NCI-H2029 (cell line): ENCODE measurements around the gene PPP1R13B.

Experiments used
- DNase-seq: peaks from one replicate; lab custom pipeline; 2025; lab: John Stamatoyannopoulos, UW

The PPP1R13B gene

DNA sequence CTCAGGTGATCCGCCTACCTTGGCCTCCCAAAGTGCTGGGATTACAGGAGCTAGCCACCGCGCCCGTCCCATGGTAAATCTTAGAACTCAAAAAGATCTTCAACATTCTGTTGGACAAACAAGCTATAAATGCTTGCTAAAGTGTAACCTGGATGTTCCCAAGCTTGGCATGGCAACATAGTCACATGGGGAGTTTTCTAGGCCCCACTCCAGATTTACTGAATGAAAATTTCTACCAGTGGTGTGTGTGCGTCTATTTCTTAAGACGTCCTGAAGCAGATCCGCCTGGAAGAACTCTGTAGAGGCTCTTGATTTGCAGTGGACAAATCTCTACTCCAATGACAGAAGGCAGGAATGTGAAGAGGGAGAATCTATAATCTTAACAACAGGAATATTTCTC lies 71.9 kb downstream of the PPP1R13B start:
- DNase-seq = no peak

DNA sequence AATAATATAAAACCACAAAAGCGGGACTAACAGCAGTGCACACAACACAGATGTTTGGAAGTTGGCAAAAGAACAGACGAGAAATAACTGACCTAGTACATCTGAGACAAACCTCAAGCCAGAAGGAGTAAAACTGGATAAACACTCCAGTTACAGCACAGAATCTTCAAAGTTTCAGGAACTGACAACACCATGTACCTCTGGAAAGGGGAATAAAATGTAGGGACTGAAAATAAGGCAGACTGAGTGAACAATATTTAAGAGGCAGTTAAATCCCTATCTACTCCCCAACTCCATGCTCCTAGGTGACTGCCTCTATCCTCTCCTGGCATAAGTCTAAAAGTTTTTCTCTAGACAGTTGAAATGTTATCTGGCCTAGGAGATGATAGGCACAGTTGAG lies 73.9 kb downstream of the PPP1R13B start:
- no peak for DNase-seq

DNA sequence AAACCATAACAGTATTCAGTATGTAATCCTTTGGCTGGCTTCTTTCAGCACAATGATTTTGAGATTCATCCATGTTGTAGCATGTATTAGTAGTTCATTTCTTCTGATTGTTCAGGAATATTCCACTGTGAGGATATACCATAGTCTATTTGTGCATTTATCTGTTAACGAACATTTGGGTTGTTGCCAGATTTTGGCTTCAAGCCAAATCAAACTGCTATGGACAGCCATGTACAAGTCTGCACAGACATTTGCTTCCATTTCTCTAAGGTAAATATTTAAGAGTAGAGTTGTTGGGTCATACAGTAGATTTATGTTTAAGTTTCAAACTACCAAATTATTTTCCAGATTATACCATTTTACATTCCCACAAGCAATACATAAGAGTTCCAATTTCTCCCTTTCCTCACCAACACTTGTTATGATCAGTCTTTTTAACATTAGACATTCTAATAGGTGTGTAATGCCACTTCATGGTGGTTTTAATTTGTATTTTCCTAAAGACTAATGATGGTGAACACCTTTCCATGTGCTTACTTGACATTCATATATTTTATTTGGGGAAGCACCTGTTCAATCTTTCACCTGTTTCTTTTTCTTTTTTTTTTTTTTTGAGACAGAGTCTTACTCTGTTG lies 75.2 kb downstream of the PPP1R13B start:
- DNase-seq = no peak

DNA sequence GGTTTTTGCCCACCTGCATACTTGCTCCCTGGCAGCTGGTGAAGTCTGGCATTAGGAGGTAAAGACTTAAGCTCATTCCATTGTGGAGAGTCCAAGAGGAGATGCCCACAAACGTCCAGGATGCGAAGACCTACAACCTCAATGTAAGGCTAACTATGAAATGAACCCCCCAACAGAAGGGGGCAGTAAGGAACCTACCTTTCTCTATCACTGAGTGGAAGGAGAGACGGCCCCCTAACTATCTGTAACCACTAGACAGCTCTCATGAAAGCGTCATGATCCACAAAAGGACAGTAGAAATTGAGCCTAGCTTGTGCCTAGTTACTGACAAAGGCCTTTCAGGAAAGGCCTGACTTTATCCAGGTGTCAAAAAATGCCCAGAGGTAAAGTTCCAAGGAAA lies 76.5 kb downstream of the PPP1R13B start:
- DNase-seq = no peak

DNA sequence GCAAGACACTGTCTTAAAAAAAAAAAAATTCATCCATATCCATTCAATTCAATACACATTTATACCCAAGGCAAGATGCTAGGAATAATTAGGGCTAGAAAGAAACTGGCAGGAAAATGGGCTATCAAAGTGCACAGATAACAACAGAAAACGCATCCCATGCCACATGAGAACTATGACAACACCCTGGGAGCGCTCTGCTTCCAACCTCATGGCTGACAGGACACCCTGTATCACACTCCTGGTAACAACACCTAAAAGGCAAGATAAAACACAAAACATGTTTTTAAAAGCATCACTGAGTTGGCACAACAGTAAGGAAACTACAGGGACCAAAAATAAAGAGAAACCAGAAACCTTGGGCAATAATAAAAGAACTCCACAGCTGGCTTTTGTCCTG lies 76.9 kb downstream of the PPP1R13B start:
- DNase-seq = no peak

DNA sequence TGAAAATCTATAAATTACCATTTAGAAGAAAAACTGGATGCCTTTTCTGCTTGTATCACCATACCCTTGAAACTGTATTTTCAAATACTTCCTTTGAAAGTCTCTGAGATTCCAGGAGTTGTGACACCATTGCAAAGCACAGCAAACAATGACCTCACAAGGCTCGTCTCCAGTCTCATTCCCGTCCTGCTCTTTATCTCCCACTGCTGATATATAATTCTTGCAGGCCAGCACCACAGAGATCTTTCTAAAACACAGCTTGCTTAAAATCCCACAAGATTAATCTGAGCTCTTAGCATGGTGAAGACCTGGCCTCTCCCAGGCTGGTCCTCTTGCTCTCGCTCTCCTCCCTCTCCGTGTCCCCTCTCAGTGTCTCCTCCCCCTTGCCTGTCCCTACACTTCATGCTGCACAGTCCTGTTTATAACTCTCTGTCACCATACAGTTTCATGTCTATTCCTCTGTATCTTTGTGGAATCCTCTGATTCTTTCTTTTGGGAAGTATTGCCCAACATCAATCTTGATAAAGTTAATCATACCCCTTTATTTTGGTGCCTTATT lies 80.0 kb downstream of the PPP1R13B start:
- no peak for DNase-seq

DNA sequence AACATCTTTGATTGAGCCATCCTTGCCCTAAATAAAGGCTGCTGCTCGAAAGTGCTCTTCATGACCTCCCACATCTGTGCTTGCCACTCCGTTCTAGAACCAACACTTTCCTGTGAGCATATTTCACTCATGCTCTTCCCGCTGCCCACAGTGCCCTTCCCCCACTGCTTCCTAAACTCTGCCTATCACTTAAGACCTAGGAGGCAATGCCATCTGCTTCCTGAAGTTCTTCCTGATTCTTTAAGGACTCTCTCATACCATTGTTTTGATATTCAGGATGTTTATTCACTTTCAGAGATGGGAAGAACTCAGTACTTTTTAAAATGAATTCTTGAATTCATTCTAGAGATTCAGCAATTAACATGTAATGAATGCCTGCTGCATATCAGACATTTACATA lies 81.8 kb downstream of the PPP1R13B start:
- no peak for DNase-seq

DNA sequence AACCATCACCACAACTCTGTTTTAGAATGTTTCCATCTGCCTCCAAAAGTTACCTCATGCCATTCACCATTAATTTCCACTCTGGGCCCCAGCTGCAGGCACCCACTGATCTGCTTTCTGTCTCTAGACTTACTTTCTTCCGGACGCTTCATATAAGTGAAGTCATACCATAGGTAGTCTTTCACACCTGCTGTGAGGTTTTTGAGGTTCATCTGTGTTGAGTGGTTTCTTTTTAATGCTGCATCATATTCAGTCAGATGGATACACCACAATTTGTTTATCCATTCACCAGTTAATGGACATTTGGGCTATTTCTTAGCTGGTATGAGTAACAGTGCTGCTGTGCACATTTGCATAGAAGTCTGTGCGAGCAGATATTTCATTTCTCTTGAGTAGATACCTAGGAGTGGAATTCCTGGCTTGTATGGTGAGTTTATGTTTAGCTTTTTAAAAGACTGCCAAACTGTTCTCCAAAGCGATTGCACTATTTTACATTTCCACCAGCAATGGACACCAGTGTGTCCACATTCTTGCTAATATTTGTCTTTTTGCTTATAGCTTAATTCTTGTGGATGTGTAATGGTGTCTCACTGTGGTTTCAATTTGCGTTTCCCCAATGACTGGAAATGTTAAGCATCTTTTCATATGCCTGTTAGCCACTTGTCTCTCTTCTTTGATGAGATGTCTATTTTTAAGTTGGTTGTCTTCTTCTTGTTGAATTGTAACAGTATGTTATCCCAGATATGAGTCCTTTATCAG lies 83.5 kb downstream of the PPP1R13B start:
- no peak for DNase-seq

DNA sequence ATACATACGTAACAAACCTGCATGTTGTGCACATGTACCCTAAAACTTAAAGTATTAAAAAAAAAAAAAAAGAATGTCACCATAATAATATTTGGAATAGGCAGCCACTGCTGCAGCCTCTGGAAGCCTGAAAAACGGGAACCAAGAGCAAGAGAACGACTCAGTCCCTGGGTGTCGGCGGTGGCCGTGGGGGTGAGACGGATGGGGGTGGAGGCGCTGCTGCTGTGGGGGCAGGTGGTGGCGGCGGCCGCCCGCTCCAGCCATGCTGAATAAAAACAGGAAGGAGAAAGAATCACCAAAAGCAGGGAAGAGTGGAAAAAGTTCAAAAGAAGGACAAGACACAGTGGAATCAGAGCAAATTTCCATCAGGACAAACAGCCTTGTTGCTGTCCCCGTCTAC lies 84.8 kb downstream of the PPP1R13B start:
- DNase-seq = no peak

DNA sequence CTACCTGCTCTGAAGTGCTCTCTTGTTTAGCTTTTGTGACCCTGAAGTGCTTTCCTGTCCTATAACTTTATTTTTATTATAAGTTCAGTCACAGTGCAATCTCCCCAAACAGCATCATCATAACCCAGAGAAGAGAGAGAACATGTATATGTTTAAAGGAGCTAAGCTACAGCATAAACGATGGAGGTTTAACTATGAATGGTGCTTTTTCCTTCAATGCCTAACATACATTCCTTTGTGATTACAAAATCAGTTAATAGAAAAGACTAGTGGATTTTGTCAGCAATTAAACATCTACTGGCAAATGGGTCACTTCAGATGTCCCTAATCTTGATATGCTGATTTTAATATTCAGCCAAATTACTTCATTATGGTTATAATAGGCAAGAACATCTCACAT lies 85.3 kb downstream of the PPP1R13B start:
- DNase-seq = no peak

DNA sequence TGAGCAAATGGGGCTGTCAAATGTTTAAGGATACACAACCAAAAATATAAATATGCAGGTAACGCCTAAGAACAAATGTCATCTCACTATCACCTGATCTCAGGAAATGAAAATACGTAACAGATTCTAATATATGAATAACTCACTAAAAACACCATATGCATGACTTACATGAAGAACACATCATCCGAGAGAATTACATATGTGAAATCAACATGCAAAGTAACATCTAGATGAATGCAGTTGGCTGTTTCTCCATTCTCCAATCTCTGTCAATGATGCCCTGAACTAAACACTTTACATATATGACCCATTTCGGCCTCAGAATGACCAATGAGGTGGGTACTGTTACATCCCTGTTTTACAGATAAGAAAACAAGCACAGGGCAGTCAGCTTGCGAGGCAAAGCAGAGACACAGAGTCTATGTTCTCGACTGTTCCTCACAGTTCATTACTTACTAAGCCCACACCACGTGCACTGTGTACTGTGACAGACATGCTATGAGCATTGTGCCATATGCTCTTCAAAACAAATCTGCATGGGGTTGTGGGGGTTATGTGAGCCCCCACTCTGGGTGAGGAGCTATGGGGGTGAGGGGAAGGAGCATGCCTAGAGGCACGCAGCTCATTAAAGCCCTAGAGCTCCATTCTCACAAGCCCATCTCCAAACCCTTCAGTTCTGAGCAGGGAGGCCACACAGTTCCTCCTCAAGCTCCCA lies 89.2 kb downstream of the PPP1R13B start:
- no peak for DNase-seq

DNA sequence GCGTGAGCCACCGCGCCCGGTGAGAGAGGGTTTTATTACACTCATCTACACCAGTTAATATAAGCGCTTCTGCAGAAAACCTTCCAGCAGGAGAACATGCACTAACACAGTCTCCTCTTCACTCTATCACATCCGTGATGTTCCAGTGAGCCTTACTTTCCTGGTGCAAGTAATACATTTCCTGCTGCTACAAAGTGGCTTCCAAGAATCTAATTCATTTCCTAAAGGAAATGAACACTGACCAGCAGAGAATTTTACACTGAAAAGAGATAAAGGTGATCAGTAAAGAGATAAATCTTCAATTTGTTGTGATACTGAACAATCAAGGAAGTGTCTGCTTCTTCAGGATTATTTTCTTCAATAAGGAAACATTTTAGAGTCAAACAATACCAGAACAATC lies 92.3 kb downstream of the PPP1R13B start:
- no peak for DNase-seq

DNA sequence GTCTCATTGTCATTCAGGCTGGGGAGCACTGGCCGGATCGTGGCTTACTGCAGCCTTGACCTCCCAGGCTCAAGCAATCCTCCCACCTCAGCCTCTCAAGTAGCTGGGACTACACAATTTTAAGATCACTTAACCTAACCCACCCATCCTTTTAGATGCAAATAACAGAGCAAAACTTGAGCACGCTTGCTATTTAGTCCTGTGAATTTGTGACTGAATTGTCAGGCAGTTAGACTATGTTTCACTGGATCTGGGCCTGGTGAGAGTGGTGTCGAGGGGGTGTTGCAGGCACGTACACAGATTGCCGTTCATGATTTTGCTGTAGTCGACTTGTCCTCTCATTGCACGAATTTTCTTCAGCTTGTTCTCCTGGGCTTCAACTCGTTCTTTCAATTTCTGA lies 93.6 kb downstream of the PPP1R13B start:
- DNase-seq = no peak

DNA sequence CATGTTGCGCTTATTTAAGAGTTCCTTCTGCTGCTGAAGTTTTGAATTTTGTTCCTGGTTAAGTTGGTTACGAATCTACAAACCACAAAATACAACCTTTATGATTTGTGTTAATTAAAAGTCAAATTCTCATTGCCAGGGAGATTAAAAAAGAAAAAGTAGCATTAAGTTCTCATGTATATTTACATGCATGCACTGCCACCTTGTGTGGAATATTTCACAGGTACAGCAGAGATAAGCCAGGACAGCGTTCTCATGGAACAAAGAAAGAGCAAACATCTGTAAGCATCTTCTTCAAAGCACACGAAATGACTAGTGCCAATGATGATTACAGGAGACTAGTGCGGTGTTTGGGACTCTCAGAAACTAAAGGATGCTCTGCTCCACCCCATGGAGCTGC lies 97.5 kb downstream of the PPP1R13B start:
- DNase-seq = no peak

DNA sequence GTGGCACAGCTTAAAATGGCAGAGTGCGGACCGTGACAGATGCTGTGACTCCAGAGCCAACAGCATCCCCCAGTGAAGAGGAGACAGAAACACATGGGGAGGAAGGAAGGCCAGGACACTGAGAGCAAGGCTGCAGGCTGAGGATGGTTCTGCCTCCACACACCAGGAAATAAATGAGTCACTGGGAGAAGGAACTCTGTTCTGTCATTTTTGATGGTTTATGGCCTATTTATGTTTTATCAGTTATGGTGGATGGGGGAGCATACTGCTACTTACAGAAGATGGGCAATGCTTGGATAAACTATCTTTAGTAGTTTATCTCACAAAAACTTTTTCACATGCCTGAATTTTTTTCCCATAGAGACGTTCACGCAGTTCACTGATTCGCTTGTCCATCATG lies 97.9 kb downstream of the PPP1R13B start:
- no peak for DNase-seq

DNA sequence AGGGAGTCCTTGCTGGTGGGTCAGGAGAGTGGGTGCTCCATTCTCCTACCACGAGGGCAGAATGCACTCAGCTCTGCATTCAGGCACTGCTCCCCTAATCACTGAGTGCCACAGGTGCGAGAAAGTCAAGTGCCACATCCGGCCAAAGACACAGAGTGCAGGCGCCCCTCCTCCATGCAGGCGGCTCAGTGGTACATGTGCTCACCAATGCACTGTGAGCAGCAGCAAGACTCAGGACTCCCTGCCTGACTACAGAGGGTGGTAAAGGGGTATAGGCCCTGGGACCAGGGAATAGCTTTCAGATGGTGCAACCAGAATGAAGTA lies 98.9 kb downstream of the PPP1R13B start:
- no peak for DNase-seq

DNA sequence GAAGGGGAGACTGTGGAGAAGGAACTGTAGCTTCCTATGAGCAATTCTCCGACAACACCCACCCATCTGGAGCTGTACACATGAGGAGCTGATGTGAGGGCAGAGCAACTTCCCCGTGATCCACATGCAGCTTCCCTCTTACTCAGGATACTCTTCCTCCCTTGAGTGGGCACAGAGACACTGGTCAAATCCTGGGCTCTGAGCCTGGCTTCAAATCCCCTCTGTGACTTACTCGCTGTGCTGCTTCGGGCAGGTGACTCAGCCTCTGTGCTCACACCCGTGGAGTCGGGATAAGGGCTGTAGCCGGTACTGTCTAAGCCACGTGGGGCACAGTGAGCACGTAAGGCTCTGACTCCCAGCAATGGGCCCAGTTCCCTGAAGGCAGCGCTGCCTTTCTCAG lies 100.7 kb downstream of the PPP1R13B start:
- DNase-seq = no peak

DNA sequence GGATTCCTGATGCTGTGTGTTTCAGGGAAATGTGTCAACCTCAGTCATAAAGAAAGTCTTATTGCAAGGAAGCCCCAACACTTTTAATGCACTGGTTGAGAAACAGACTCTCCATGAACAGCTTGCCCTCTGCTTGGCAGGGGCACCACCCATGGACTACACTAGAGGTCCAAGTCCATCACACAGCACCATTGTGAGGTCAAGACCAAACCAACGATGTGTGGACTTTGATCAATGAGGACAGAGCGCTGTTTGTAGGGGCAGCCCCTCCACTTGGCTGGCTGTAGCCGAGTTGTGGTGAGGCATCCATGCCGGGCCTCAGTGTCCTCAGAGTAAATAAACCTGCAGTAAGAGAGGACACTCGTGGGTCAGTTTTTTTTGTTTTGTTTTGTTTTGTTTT lies 102.0 kb downstream of the PPP1R13B start:
- DNase-seq = no peak

DNA sequence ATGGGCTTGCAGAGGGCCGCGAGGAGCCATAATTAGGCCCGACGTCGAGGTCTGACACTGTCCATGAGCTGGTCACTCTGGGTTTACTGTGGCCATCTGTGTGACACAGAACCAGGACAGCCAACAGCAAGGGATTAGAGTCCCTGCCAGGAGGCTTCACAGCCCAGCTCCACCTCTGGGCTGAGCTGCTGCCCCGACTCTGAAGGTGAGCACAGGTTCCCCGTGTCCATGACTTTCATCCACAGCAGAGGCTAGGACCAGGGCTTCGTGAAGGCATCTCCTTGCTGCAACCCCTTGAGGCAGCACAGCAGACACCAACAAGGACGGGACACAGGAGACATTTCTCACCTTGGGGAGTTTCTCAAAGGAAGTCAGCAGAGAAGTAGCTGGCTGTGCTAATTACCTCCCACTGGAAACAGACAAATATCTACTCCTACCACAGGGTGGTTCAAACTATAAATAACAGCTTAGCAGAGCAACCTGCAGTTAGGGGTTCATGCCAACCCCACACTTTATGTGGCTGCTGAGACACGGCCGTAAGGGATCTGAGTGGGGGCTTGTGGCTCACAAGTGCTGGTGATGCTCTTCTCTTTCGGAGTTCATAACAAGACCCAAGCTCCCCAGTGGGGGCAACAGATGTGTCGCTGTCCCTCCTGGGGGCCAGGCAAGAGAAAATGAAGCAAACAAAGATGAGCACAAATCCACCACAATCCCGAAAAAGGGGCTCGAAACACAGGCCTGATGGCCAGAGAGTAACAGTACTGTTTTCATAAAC lies 102.6 kb downstream of the PPP1R13B start:
- DNase-seq = no peak

DNA sequence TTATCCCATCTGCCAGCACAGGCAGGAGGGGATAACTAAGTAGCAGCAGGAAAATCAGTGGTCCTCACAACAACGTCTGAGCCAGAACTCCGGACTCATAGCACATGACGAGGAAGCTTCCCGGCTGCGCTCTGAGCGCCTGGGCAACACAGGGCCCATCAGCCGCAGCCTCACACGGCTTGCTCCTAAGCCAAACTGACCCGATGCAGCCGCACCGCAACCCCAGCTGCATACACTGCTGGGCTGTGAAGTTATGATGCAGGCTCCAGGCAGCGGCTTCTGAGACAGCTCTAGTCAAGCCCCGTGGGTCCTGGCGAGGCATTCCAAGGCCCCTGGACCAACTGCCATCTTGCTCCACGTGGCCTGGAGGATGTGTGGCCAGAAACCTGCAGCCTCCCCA lies 103.7 kb downstream of the PPP1R13B start:
- no peak for DNase-seq

DNA sequence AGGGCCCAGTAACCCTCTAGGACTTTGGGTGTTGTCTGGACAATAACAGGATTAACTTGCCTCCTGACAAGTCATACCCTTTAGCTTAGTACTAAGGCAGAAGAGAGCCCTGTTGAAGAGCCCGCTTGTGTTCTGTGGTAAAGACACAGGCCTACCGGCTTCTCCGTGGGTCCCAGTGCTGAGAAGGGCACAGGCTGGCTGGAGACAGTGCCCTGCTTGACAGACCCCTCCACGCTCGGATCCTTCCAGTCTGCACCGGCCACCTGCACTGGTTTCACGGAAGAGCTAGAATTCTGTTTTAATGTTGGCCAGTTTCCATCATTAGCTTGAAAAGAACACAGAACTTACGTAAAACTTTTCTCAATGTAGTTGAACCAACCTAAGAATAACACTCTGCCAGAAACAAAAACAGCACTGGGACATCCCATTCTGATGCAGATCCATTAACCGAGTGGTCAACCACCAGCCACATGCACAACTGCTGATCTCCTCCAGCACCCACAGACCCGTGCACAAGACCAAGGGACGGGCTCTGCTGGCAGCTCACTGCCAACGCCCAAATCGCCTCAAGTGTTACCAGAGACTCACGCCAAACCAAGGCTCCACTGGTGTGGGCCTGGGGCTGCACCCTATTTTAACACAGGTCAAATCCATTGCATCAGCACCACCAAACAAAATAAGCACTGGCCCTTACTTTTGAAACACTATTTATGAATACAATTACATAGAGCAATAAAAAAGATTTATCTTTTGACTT lies 104.7 kb downstream of the PPP1R13B start:
- DNase-seq = no peak

DNA sequence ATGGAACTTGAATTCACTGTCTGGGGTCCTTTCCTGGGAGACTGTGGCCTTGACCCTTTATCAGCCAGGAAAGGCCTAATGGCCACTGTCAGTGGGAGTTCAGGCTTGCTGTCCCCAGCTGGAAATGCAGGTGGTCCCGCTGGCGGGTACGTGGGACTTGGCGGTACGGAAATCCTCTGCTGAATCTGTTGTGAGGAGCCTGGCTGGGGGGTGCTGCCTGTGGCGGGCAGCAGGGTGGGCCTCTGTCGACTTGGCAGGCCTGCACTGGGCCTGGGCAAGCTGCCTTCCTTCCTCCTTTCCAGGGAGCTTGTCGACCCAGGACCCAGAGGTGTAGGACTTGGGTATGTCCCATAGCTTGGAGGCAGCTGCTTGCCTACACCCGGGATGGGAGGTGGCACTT lies 105.5 kb downstream of the PPP1R13B start:
- no peak for DNase-seq
